D721Med (cell line): ENCODE data around the gene ASCC3.

Source experiments
- DNase-seq: peaks from one replicate; pipeline ENCODE4 v3.0.0; 2011; ENCODE audit warnings: low spot score; ENCODE audit not compliant: insufficient read length
- FAIRE-seq: peaks from 2 replicates; lab custom pipeline; 2011; peaks lifted over from hg19 to GRCh38; lab: Jason Lieb, UNC
- TF ChIP-seq, protein P1 (sequence below): IDR thresholded peaks from 2 replicates; pipeline ENCODE4 v1.5.1; 2012; ENCODE audit warnings: mild to moderate bottlenecking, control low read depth; ENCODE audit not compliant: insufficient read depth; ENCODE audit errors: missing control alignments

The ASCC3 gene

DNA sequence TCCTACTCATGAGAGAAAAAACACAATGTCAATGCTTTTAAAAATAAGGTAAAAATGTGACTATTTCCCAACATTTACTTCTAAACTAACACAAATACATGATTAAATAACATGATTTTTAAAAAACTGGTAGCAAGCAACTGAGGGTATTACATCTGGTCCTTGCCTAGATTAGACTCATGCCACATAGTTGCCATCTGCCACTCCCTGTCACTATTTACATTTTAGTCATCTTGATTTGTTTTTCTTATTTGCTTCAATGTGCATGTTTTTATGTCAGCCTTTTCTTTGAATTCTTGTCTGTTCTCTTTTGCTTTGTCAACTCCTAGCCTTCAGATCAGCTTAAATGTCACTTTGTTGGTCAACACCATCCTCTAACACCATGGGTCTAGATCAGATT is 209.4 kb downstream of the ASCC3 start:
- FAIRE-seq = no peak
- TF ChIP-seq, protein P1, sequence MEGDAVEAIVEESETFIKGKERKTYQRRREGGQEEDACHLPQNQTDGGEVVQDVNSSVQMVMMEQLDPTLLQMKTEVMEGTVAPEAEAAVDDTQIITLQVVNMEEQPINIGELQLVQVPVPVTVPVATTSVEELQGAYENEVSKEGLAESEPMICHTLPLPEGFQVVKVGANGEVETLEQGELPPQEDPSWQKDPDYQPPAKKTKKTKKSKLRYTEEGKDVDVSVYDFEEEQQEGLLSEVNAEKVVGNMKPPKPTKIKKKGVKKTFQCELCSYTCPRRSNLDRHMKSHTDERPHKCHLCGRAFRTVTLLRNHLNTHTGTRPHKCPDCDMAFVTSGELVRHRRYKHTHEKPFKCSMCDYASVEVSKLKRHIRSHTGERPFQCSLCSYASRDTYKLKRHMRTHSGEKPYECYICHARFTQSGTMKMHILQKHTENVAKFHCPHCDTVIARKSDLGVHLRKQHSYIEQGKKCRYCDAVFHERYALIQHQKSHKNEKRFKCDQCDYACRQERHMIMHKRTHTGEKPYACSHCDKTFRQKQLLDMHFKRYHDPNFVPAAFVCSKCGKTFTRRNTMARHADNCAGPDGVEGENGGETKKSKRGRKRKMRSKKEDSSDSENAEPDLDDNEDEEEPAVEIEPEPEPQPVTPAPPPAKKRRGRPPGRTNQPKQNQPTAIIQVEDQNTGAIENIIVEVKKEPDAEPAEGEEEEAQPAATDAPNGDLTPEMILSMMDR = no peak
- DNase-seq = no peak

DNA sequence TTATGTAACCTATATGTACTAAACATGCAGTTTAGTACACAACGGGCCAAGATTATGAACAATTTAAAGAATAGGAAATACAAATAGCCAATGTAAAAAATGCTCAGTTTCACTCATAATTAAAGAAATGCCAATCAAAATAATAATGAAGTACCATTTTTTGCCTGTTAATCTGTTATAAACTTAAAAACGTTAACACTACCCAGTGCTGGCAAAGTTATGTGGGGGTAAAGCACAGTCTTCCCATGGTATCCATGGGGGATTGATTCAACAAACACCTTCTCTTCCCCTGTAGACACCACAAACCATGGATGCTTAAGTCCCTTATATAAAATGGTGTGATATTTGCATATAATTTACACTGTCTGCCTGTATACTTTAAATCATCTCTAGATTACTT is 211.1 kb downstream of the ASCC3 start:
- DNase-seq (no peak), FAIRE-seq (peak; percentile 6)
- TF ChIP-seq, protein P1 = no peak

DNA sequence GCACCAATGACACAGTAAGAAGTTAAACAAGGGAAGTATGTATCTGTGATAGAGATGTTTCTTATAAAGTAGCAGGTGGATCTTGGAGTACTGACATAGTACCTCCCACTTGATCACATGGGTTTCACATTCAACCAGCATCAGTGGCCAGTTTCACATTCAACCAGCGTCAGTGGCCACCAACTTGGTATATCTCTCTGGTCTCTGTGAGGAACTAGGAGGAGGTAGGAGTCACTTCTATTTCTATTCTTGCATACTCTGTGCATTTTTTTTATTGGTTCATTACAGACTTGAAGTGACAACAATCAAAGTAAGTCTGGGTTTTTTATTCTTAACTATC is 216.1 kb downstream of the ASCC3 start:
- TF ChIP-seq, protein P1 = no peak
- no peak for FAIRE-seq
- no peak for DNase-seq

DNA sequence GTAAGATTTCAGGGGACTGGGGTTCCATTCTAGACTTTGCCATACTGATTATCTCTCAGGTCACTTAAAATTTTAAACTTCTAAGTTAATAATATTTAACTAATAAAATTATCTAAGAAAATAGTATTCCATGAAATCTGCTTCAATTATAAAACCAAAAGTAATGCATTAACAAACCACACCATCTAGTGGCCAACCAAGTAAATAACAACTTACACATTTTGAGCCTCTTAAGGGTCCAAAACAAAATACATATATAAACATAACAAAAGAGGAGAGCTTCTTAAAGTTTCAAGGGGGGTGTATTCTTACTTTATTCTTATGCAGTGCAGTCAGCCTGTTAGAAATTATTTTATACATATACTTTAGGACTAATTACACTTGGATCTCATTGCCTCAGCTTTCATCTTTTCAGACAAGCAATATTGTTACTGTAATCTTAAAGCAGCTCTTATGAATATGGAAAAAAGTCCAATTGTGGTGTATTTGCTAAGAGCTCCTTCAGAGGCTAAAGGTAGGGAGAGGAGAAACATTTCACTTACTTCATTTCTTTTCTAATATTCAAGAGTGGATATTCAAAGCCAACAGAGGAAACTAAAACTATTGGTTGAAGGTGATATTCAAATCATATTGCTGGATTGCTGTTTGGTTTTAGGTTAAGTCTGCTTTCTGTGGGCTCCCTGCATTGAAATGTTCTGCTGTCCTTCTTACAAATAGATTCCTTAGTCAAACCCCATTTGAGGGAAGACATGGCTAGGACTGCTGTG is 216.7 kb downstream of the ASCC3 start:
- TF ChIP-seq, protein P1 = peak; percentile 79
- no peak for DNase-seq
- FAIRE-seq = peak; percentile 38

DNA sequence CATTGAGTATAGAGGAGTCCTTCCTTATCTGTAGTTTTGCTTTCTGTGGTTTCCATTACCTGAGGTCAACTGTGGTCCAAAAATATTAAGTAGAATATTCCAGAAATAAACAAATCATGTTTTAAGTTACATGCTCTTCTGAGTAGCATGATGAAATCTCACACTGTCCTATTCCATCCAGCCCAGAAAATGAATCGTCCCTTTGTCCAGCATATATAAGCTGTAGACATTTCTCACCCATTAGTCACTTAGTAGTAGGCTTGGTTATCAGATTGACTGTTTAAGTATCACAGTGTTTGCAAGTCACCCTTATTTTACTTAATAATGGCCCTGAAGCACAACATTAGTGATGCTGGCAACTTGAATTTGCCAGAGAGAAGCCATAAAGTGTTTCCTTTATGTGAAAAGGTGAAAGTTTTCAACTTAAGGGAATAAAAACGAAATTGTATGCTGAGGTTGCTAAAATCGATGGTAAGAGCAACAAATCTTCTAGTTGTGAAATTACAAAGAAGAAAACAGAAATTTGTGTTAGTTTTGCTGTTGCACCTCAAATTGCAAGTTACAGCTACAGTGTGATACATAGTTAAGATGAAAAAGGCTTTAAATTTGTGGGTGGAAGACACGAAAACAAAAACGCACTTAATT is 217.8 kb downstream of the ASCC3 start:
- DNase-seq = no peak
- no peak for FAIRE-seq
- TF ChIP-seq, protein P1 = no peak

DNA sequence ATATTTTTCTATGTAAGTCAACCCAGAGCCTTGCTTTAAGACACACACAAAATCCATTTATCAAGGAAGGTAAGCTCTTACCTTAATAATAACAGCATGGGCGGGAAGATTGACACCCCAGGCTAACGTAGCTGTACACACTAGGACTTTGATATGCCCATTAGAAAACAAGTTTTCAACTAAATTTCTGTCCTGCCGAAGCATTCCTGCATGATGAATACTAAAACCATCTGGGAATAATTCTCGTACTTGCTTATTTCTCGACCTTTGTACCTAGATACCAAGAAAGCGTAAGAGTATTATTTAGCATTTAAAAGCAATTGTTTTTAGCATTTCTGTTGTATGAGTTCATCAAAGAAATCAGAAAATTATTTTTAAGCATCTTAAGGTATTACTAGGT is 218.9 kb downstream of the ASCC3 start:
- no peak for FAIRE-seq
- DNase-seq = no peak
- TF ChIP-seq, protein P1 = no peak

DNA sequence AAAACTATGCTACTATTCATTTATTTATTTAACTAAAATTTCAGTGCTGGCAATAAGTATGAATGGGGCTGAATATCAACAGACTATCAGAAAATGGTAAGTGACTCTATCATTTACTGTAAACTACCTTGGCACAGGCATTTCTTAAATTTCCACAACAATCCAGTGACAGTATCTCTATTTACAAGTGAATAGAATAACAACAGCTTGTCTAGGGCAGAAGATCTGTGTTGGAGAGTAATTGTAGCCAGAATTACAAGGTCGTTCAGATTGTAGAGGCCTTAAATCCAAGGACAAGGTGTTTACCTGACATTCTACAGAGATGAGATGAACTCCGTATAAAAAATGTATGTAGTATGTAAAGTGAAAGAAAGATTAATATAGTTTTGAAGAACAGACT is 222.6 kb downstream of the ASCC3 start:
- TF ChIP-seq, protein P1 = no peak
- no peak for DNase-seq
- FAIRE-seq = no peak
